OCI-LY1 (cell line): Measurements from ENCODE around the gene HBG2.

Experiments used
- H2AFZ ChIP-seq: fragments of 200-600 bp; sonication (generic), shearing (Covaris generic); 2 replicates; pipeline ENCODE4 v1.6.0; 2014; ENCODE audit warnings: antibody characterized with exemption, mild to moderate bottlenecking, low read length
- H3F3A ChIP-seq: fragments of 200-600 bp; sonication (generic), shearing (Covaris generic); 2 replicates; pipeline ENCODE4 v1.6.0; 2014; ENCODE audit warnings: mild to moderate bottlenecking, antibody characterized with exemption, low read length, moderate library complexity; ENCODE audit not compliant: insufficient read depth
- H3K27ac ChIP-seq: fragments of 200-600 bp; sonication (generic); 2 replicates; pipeline ENCODE4 v1.5.1; 2014; ENCODE audit warnings: low read length, mixed run types, mild to moderate bottlenecking, low read depth; ENCODE audit not compliant: poor library complexity, severe bottlenecking
- H3K27me3 ChIP-seq: fragments of 200-600 bp; sonication (generic); 2 replicates; pipeline ENCODE4 v1.6.0; 2014; ENCODE audit warnings: antibody characterized with exemption, mild to moderate bottlenecking, low read length, moderate library complexity; ENCODE audit not compliant: insufficient read depth
- H3K36me3 ChIP-seq: fragments of 200-600 bp; sonication (generic); 2 replicates; pipeline ENCODE4 v1.6.1; 2014; ENCODE audit warnings: mild to moderate bottlenecking, antibody characterized with exemption, low read length, moderate library complexity, mixed read lengths; ENCODE audit not compliant: insufficient read depth
- H3K4me1 ChIP-seq: fragments of 200-600 bp; sonication (generic); 2 replicates; pipeline ENCODE4 v1.5.1; 2014; ENCODE audit warnings: mild to moderate bottlenecking, low read length, moderate library complexity; ENCODE audit not compliant: insufficient read depth, severe bottlenecking
- H3K4me2 ChIP-seq: fragments of 200-600 bp; sonication (generic), shearing (Covaris generic); 2 replicates; pipeline ENCODE4 v1.6.1; 2014; ENCODE audit warnings: low read length
- H3K4me3 ChIP-seq: fragments of 200-600 bp; sonication (generic); 2 replicates; pipeline ENCODE4 v1.5.1; 2014; ENCODE audit warnings: low read length, low read depth, mild to moderate bottlenecking, mixed read lengths; ENCODE audit not compliant: poor library complexity, severe bottlenecking
- H3K79me2 ChIP-seq: fragments of 200-600 bp; shearing (Covaris generic); 2 replicates; pipeline ENCODE4 v1.6.1; 2016; ENCODE audit warnings: mixed run types, low read length, mixed read lengths; ENCODE audit not compliant: insufficient read depth
- H3K9ac ChIP-seq: fragments of 200-600 bp; sonication (generic), shearing (Covaris generic); 2 replicates; pipeline ENCODE4 v1.6.1; 2014; ENCODE audit warnings: mild to moderate bottlenecking, low read length, mixed read lengths
- H3K9me2 ChIP-seq: fragments of 200-600 bp; sonication (generic), shearing (Covaris generic); 2 replicates; pipeline ENCODE4 v1.6.1; 2014; ENCODE audit warnings: low read depth, mild to moderate bottlenecking, low read length, mixed read lengths
- H3K9me3 ChIP-seq: fragments of 200-600 bp; shearing (Covaris generic); 2 replicates; pipeline ENCODE4 v1.6.1; 2014; ENCODE audit warnings: low read length, mixed read lengths
- H4K20me1 ChIP-seq: fragments of 200-600 bp; sonication (generic), shearing (Covaris generic); 2 replicates; pipeline ENCODE4 v1.6.0; 2016; ENCODE audit warnings: mild to moderate bottlenecking, low read length; ENCODE audit not compliant: insufficient read depth
- CTCF ChIP-seq: fragments of 200-600 bp; sonication (generic), shearing (Covaris generic); IDR thresholded peaks from 2 replicates; pipeline ENCODE4 v1.5.1; 2017; ENCODE audit warnings: mild to moderate bottlenecking, antibody characterized with exemption, low read length, moderate library complexity, mixed read lengths
- EZH2 ChIP-seq: fragments of 200-600 bp; sonication (generic), shearing (Covaris generic); IDR thresholded peaks from 2 replicates; pipeline ENCODE4 v1.8.0; 2017; ENCODE audit warnings: borderline replicate concordance, mixed run types, mild to moderate bottlenecking, antibody characterized with exemption, low read length, moderate library complexity, mixed read lengths

Gene HBG2

GRCh38 chr11:5269715-5270147 is 15.2 kb upstream of the HBG2 start, which contains the start of gene HBE1:
HBE1 (minus strand) TSS chr11:5269945; CDS start chr11:5269890, 55 bp downstream.
- H3K36me3 ChIP-seq: no peaks in the 10 kb centered on the region
- no peaks in the 10 kb centered on the region for H3K79me2 ChIP-seq
- no peaks in the 10 kb centered on the region for H3K9me3 ChIP-seq
- H3K4me3 ChIP-seq: no peak within 1 kb of the TSS
- H3K27ac ChIP-seq: no peak within 1 kb of the TSS
- no peaks in the 10 kb centered on the region for H3K9me2 ChIP-seq
- H3K9ac ChIP-seq: no peak within 1 kb of the TSS
- TF ChIP-seq EZH2 (no peak), CTCF (no peak)
- no peaks in the 10 kb centered on the region for H3K4me1 ChIP-seq
- no peak within 1 kb of the TSS for H3K4me2 ChIP-seq
- no peaks in the 10 kb centered on the region for H4K20me1 ChIP-seq
- no peaks in the 10 kb centered on the region for H3F3A ChIP-seq
- H2AFZ ChIP-seq: no peak within 1 kb of the TSS
- no peaks in the 10 kb centered on the region for H3K27me3 ChIP-seq

- TF ChIP-seq CTCF (no peak), EZH2 (no peak)
- Histone ChIP-seq H3K4me1 (no peaks in the 10 kb centered on the region), H3K36me3 (no peaks in the 10 kb centered on the region), H4K20me1 (no peaks in the 10 kb centered on the region), H3K27me3 (no peaks in the 10 kb centered on the region), H3F3A (no peaks in the 10 kb centered on the region), H3K9ac (no peak overlapping the region), H3K4me3 (no peak overlapping the region), H3K9me2 (no peaks in the 10 kb centered on the region), H2AFZ (no peak overlapping the region), H3K9me3 (no peaks in the 10 kb centered on the region), H3K79me2 (no peaks in the 10 kb centered on the region), H3K4me2 (no peak overlapping the region), H3K27ac (no peak overlapping the region)
Observed at GRCh38 chr11:5267033-5267563, 12.5 kb upstream of the HBG2 start.

- Histone ChIP-seq H3K27me3 (no peaks in the 10 kb centered on the region), H3K4me3 (no peak overlapping the region), H3K79me2 (no peaks in the 10 kb centered on the region), H3K27ac (no peak overlapping the region), H2AFZ (no peak overlapping the region), H3K4me2 (no peak overlapping the region), H4K20me1 (no peaks in the 10 kb centered on the region), H3K9me3 (no peaks in the 10 kb centered on the region), H3K9ac (no peak overlapping the region), H3F3A (no peaks in the 10 kb centered on the region), H3K9me2 (no peaks in the 10 kb centered on the region), H3K36me3 (no peaks in the 10 kb centered on the region), H3K4me1 (no peaks in the 10 kb centered on the region)
- no peak for TF ChIP-seq CTCF
- TF ChIP-seq EZH2: no peak
Observed at GRCh38 chr11:5266609-5267008, 12.0 kb upstream of the HBG2 start.
